DMS 273 (cell line): ENCODE data around the gene EXOC3.

Source experiments
- DNase-seq: peaks from one replicate; lab custom pipeline; 2025; ENCODE audit not compliant: unreplicated experiment; lab: John Stamatoyannopoulos, UW

The EXOC3 gene

GRCh38 chr5:456351-457194 lies 13.6 kb downstream of the EXOC3 start:
- DNase-seq: no peak

DNA sequence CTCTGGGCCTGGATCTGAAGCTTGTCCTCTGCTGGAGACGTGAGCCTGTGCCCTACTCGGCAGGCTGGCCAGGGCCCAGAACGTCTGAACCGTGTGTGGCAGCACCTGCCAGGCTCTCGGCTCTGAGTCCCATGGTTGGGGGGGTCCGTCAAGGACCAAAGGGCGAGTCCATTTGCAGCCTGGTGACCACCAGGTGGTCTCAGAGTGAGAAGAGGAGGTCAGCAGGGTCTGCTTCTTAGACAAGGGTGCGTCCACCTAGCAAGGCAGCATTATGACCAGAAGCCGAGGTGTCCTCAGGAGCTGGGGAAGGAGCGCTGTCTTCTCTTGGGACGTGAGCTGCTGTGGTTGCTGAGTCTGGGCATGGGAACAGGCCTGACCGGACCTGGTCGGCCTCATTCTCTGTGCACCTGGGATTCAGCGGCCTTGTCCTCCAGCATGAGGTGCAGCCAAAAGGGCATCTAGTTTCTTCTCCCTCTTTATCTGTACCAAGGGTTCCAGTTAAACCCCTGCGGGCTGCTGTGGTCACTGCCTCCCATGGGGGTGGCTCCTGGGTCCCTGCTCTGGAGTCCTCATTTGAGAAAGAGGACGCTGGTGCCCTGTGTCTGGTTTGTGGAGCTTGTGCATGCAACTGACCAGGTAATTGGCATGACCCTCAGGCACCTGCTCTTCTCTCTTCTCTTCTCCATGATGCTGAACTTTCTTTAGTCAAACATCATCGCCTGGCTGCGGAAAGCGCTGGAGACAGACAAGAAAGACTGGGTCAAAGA lies 14.4 kb downstream of the EXOC3 start:
- DNase-seq: no peak

GRCh38 chr5:458547-459353 lies 15.8 kb downstream of the EXOC3 start:
- DNase-seq: no peak

DNA sequence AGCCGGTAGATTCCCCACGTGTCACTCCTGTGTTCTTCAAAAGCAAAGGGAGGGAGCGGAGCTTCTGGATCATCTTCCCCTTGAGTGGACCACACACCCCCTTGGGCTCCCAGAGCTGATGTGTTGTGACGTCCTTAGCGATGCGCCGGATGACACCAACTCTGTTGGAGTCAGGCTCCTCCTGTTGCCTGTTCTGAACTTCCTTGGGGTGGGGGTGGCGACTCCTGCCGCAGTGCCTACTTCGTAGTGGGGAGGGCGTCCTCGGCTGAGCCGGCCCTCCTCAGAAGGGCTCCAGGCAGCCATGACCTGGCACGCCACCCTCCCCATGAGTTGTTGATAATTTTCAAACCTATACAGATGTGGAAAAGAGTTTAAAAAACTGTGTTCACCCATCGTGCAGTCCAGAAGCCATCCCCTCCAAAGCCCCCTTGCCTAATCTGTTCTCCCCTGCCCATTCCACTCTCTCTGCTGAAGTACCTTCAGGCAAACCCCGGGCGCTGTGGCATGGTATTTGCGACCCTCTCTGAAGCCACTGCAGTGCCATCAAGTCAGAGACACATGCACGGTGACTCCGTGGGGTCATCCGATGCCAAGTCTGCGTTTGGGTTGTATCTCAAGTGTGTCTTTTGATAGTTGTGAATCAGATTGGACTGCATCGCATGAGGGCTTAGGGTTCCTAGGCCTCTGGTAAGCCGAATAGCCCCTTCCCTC lies 16.7 kb downstream of the EXOC3 start:
- no peak for DNase-seq

DNA sequence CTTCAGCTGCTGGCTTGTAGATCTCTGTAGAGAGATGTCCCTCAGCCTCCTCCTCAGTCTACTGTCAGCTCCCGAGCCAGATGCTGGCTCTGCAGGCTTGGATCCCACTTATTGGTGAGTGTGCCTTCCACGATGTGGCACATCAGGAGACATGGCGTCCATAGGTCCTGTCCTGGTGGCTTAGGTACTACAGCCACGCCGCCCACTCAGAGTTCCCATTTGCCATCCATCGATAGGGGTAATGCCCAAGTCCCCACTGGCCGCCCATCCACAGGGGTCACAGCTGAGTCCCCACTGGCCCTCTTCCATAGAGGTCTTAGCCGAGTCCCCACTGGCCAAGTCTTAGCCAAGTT lies 17.3 kb downstream of the EXOC3 start:
- no peak for DNase-seq

- DNase-seq: no peak
Measured at GRCh38 chr5:462051-462481, 19.1 kb downstream of the EXOC3 start.

GRCh38 chr5:463301-463700 lies 20.3 kb downstream of the EXOC3 start:
- DNase-seq: no peak

GRCh38 chr5:463952-464351 lies 21.0 kb downstream of the EXOC3 start:
- no peak for DNase-seq

DNA sequence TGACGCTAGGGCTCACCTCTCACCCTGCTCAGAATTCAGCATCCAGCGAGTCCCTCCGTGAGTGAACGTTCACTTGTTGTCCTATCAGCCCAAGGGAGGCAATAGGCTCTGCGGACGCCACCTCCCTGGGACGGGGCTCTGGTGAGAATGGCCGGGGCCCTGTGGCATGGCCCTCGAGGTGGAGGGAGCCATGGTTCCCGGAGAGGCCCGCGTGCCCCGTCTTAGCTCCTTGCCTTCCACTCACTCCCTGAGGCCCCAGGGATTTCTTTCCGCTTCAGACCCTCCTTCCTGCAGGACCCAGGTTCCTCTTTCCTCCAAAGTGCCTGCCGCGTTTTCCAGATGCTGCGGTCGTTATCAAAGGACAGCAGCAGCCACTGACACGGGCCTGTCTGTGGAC lies 21.5 kb downstream of the EXOC3 start:
- DNase-seq: no peak

DNA sequence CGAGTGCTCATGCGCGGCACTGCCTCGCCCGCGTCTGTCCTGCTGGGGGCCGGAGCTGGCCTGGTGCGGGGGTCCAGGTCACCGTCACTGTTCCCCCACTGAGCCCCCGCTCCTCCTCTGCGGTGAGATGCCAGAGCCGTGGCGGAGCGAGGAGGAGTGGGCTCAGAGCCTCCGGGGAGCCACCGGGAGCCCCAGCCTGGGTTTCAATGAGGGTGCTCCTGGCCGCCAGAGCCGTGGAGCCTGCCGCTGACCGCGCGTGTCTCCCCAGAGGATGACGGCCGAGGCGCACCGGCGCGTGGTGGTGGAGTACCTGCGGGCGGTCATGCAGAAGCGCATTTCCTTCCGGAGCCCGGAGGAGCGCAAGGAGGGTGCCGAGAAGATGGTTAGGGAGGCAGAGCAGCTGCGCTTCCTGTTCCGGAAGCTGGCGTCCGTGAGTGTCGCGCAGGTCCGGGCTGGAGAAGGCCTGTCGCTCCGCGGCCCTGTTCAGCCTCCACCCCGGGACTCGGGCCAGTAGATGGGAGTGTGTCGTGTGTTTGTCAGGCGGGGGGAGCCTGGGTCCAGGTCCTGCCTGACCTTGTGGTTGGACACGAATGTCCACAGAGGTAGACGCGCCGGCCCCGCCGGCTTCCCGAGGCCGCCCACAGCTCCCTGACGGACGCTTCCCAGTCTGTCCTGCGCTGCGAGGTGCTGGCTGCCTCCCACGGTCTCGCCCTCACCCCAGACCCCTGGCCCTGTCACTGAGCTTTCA lies 22.0 kb downstream of the EXOC3 start:
- DNase-seq: no peak

DNA sequence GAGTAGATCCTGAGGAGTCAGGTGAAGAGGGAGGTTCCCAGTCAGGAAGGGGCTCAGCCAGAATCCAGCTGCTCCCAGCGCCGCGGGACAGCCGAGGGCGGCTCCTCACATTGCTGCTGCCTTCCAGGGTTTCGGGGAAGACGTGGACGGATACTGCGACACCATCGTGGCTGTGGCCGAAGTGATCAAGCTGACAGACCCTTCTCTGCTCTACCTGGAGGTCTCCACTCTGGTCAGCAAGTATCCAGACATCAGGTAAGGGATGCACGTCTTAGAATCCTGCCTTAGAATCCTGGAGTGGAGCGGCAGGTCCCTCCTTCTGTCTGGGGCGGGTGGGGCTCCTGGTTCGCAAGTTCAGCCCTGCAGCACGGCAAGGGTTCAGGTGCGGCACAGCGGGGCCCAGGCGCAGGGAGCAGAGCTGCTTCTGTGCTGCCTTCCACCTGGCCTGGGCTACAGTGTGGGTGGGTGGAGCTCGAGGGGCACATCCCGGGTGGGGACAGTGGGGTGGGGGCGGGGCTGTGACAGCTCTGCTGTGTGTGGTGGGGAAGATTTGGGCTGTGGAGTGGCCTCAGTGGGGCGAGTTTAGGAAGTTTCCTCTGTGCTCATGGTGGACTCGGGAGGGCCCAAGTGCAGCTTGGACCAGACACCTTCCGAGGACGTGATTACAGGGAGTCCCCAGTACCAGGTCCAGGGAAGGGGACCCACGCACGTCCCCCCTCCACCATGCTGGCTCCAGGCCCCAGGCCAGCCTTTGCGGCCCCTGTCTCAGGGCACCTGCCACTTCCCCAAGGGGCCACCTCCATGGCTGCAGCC lies 22.8 kb downstream of the EXOC3 start:
- DNase-seq: no peak

DNA sequence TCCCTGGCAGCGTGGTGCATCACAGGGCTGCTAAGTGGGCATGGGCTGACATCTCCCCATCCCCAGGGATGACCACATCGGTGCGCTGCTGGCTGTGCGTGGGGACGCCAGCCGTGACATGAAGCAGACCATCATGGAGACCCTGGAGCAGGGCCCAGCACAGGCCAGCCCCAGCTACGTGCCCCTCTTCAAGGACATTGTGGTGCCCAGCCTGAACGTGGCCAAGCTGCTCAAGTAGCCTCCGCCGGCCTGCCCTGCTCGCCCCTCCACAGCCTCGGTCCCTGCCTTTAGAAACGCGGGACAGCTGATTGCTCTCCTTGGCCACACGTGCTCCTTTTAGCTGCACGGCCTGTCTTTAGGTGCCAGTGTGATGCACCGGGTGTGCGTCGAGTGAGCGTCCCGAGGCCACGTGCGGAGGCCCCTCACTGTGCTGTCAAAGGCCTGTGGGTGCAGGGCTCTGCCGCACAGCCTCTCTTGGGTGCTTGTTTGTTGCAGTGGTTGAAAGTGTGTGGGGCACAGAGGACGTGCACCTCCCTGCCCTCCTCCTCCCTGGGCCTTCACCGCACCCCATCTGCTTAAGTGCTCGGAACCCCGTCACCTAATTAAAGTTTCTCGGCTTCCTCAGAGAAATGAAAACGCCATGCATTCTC lies 23.8 kb downstream of the EXOC3 start:
- no peak for DNase-seq

DNA sequence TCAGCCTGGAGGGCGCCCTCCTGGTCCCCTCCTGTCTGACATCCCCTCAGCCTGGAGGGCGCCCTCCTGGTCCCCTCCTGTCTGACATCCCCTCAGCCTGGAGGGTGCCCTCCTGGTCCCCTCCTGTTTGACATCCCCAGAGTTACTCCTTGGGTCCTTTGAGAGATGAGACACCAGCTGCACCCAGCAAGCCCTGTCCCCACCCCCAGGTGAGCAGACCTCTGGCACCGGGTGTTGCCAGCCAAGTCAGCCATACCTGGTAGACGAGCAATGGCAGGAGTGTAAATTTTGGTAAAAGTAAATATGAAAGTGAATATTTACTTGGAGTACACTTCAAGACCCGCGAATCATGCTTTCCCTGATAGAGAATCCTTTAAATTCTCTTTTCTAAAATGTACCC lies 25.4 kb downstream of the EXOC3 start:
- DNase-seq: no peak

- no peak for DNase-seq
Measured at GRCh38 chr5:469752-470483, 26.9 kb downstream of the EXOC3 start.

- no peak for DNase-seq
Measured at GRCh38 chr5:470961-471749, 28.2 kb downstream of the EXOC3 start.

DNA sequence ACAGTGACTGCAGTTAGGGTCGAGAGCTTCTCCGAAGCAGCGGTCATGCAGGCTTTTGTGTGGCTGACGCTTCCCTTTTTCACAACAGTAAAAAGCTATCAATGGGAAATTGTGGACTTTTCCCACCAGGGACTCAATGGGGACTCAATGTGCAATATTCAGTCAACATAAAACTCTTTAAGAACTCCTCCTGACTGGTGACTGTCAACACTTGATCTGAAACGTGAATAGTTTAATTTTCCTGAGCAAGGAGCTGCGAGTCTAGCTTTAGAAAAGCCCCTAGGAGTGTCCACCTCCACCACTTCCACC lies 28.7 kb downstream of the EXOC3 start:
- DNase-seq: no peak

DNA sequence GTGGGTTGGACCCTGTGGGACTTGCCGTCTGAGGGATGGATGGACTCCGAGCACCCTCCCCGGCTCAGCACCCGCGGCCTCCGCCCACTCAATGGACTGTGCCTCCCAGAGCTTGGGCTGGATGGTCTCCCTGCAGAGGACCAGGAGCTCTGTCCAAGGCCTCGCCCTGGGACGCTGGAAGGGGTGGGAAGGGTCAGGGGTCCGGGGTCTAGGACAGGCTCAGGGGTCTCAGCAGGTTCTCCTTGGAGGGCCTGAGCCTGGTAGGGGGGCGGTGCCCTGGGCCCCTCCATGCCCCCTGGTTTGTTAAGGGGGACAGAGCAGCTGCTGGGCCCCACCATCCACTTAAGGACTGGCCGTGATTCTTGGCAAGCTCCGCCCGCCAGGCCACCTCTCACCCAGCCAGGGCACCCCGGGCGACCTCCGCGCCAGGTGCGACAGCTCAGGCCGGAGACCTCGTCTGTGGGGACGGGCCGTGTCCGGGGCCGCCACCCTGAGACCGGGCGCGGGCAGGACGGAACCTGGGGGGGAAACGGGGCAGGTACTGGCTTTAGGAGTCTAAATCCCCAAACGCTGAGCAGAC lies 29.2 kb downstream of the EXOC3 start:
- no peak for DNase-seq
